PC-3 (cell line): ENCODE measurements around the gene GPR33. TPM values are rescaled to one million over a fixed set of nuclear protein-coding genes. Genes with fewer than 3 reads are reported as not detected.

Experiments used
- ATAC-seq: fragments of 200-7000 bp; cut with Tn5 transposase; 2 replicates; pipeline ENCODE4 v1.9.1; 2020; ENCODE audit warnings: mild to moderate bottlenecking, moderate library complexity
- BruUV-seq: library from RNA; stranded (reverse); fragments of 400-500 nt; replicated peaks from 2 replicates; lab custom pipeline; 2021; lab: Mats Ljungman, UMichigan
- CTCF ChIA-PET: fragments of 300-600 bp; sonication (Branson Sonifier 250); formaldehyde crosslinking; loops from one replicate; lab custom pipeline; 2022; ENCODE audit warnings: antibody characterized with exemption; lab: Charles Lee
- POLR2A ChIA-PET: fragments of 300-600 bp; sonication (Branson Sonifier 250); formaldehyde crosslinking; loops from one replicate; lab custom pipeline; 2022; ENCODE audit warnings: antibody characterized with exemption; ENCODE audit not compliant: unreplicated experiment; lab: Charles Lee
- DNase-seq: peaks from one replicate; pipeline ENCODE4 v3.0.0-alpha.2; 2015
- H2AFZ ChIP-seq: fragments of 300-600 bp; sonication (generic); 2 replicates; pipeline ENCODE4 v1.6.0; 2016; ENCODE audit warnings: antibody characterized with exemption, low read length
- H3F3A ChIP-seq: fragments of 300-600 bp; sonication (generic); one replicate; pipeline ENCODE4 v1.6.0; 2017; ENCODE audit warnings: antibody characterized with exemption, low read length, control low read depth, mild to moderate bottlenecking; ENCODE audit not compliant: unreplicated experiment
- H3K27ac ChIP-seq: fragments of 300-600 bp; sonication (generic); 2 replicates; pipeline ENCODE4 v1.5.1; 2016; ENCODE audit warnings: mild to moderate bottlenecking, low read length
- H3K27me3 ChIP-seq: fragments of 300-600 bp; sonication (generic); 2 replicates; pipeline ENCODE4 v1.6.1; 2016; ENCODE audit warnings: low read length, mixed read lengths
- H3K36me3 ChIP-seq: fragments of 300-600 bp; sonication (generic); 2 replicates; pipeline ENCODE4 v1.6.1; 2016; ENCODE audit warnings: low read depth, mixed run types, low read length, mixed read lengths
- H3K4me1 ChIP-seq: fragments of 300-600 bp; sonication (generic); 2 replicates; pipeline ENCODE4 v1.5.1; 2016; ENCODE audit warnings: low read length; ENCODE audit not compliant: insufficient read depth
- H3K4me2 ChIP-seq: fragments of 300-600 bp; sonication (generic); 2 replicates; pipeline ENCODE4 v1.6.0; 2016; ENCODE audit warnings: low read length
- H3K4me3 ChIP-seq: fragments of 300-600 bp; sonication (generic); 2 replicates; pipeline ENCODE4 v1.5.1; 2016; ENCODE audit warnings: mild to moderate bottlenecking, low read length, mixed read lengths
- H3K79me2 ChIP-seq: fragments of 300-600 bp; sonication (generic); 2 replicates; pipeline ENCODE4 v1.6.1; 2017; ENCODE audit warnings: low read length, mixed read lengths
- H3K9ac ChIP-seq: fragments of 300-600 bp; sonication (generic); 2 replicates; pipeline ENCODE4 v1.6.0; 2016; ENCODE audit warnings: mild to moderate bottlenecking, low read length
- H3K9me2 ChIP-seq: fragments of 300-600 bp; sonication (generic); replicated peaks from 2 replicates; pipeline ENCODE4 v1.6.1; 2016; ENCODE audit warnings: mixed run types, low read length, mixed read lengths
- H3K9me3 ChIP-seq: fragments of 300-600 bp; sonication (generic); 2 replicates; pipeline ENCODE4 v1.6.1; 2016; ENCODE audit warnings: low read length, mixed read lengths
- H4K20me1 ChIP-seq: fragments of 300-600 bp; sonication (generic); 2 replicates; pipeline ENCODE4 v1.6.1; 2016; ENCODE audit warnings: low read length, mixed read lengths
- EZH2 ChIP-seq: fragments of 300-600 bp; sonication (generic); IDR thresholded peaks from one replicate; pipeline ENCODE4 v1.6.1; 2017; ENCODE audit warnings: antibody characterized with exemption, mild to moderate bottlenecking, low read length; ENCODE audit not compliant: unreplicated experiment
- EZH2phosphoT487 ChIP-seq: fragments of 300-600 bp; sonication (generic); IDR thresholded peaks from 2 replicates; pipeline ENCODE4 v1.6.1; 2018; ENCODE audit warnings: mild to moderate bottlenecking, antibody characterized with exemption, low read length, borderline replicate concordance
- intact Hi-C: fragments of 100-400 bp; cut with micrococcal nuclease; formaldehyde crosslinking; loops from 2 replicates; pipeline ENCODE4 v1.9.0; 2023
- total RNA-seq: library from RNA; depleted of rRNA; stranded (reverse); fragments of >200 nt; gene quantifications from 2 replicates; pipeline ENCODE4 v1.2.3, GENCODE V29; 2014
- TF ChIP-seq, protein P1 (sequence below): fragments of 300-600 bp; sonication (generic); conservative IDR thresholded peaks from 2 replicates; pipeline ENCODE4 v1.5.1; 2017; ENCODE audit warnings: antibody characterized with exemption, low read depth, mild to moderate bottlenecking, low read length

GPR33 gene
- total RNA-seq, 1 experiment from 2014 or later: not detected

DNA sequence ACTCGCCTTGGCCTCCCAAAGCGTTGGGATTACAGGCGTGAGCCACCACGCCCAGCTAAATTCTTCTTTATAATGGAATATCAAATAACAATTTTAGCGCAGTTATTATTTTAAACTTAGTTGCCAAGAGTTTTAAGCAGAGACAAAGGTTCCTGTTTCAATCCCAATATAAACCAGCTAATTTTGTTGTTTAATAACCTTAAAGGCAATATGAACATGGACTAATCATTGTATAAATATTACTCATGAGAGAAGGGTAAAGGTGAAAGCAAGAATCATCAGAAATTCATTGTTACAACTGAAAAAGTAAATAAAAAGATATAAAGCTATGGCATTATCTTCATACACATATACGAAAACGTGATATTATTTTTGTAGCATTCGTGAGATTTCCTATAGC lies 38.7 kb downstream of the GPR33 start:
- Histone ChIP-seq H3K4me1 (peaks cover 22% of the 10 kb centered on the region), H3K4me3 (peak overlapping the region; percentile 11; the same call in 1 of the 2 replicates), H3K9ac (peak overlapping the region; percentile 18; the same call in 1 of the 2 replicates), H3K27me3 (no peaks in the 10 kb centered on the region), H3K79me2 (peaks cover 4% of the 10 kb centered on the region; the same call in 1 of the 2 replicates), H3K36me3 (peaks cover 8% of the 10 kb centered on the region; the same call in 1 of the 2 replicates), H4K20me1 (0 out of 2 replicates have a peak, but pooled peaks cover 3% of the 10 kb centered on the region), H3K9me2 (no peaks in the 10 kb centered on the region), H3K9me3 (no peaks in the 10 kb centered on the region), H3K4me2 (peak overlapping the region; percentile 61), H3K27ac (peak overlapping the region; percentile 67), H2AFZ (no peak overlapping the region), H3F3A (peaks cover 5% of the 10 kb centered on the region)
- CTCF ChIA-PET: interaction anchor here (0.7 to 2.3 kb wide), 6 partner anchors 29 to 241 kb away, joined by 3 to 29 read pairs (median 4); partner anchors contain the start of genes HEATR5A and HECTD1
- peak; percentile 85 for ATAC-seq
- no TSS peak for BruUV-seq
- peak; percentile 71 for DNase-seq
- POLR2A ChIA-PET: interaction anchor here (0.6 to 1.8 kb wide), 6 partner anchors 8 to 698 kb away, joined by 3 to 29 read pairs (median 4); partner anchors contain the start of genes DTD2 and HEATR5A
- intact Hi-C loops: loop anchor here (1.0 kb wide), 1 partner anchor 30 kb away; no protein-coding TSS in a partner anchor
- TF ChIP-seq EZH2 (no peak), EZH2phosphoT487 (no peak)
- TF ChIP-seq, protein P1, sequence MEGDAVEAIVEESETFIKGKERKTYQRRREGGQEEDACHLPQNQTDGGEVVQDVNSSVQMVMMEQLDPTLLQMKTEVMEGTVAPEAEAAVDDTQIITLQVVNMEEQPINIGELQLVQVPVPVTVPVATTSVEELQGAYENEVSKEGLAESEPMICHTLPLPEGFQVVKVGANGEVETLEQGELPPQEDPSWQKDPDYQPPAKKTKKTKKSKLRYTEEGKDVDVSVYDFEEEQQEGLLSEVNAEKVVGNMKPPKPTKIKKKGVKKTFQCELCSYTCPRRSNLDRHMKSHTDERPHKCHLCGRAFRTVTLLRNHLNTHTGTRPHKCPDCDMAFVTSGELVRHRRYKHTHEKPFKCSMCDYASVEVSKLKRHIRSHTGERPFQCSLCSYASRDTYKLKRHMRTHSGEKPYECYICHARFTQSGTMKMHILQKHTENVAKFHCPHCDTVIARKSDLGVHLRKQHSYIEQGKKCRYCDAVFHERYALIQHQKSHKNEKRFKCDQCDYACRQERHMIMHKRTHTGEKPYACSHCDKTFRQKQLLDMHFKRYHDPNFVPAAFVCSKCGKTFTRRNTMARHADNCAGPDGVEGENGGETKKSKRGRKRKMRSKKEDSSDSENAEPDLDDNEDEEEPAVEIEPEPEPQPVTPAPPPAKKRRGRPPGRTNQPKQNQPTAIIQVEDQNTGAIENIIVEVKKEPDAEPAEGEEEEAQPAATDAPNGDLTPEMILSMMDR: no peak

DNA sequence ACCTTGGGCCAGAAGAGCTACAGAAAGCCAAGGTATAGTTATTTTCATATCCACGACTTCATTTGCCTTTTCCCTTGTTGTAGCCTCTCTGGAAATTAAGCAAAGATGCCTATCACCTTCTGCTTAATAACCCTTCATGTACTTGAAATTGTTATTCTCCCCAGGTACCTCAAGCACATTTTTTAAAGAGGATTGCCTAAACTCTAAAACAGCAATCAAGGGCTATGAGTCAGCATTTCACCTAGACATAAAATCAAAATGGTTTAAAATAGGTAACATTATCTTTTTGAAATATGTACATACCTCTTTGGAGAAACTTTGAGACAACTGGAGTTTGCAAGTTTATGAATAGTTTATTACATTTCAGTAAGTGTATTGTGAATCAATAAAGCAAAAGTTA lies 42.1 kb downstream of the GPR33 start:
- H3K79me2 ChIP-seq: no peaks in the 10 kb centered on the region
- H3K27ac ChIP-seq: no peak overlapping the region
- no peaks in the 10 kb centered on the region for H3K9me2 ChIP-seq
- H3K27me3 ChIP-seq: no peaks in the 10 kb centered on the region
- no peaks in the 10 kb centered on the region for H3K36me3 ChIP-seq
- no peak overlapping the region for H2AFZ ChIP-seq
- 0 out of 2 replicates have a peak, but pooled peaks cover 3% of the 10 kb centered on the region for H4K20me1 ChIP-seq
- no peak for TF ChIP-seq EZH2phosphoT487
- TF ChIP-seq EZH2: no peak
- TF ChIP-seq, protein P1: no peak
- intact Hi-C loops: no loop called here
- no peak overlapping the region for H3K4me2 ChIP-seq
- ChIA-PET POLR2A (interaction anchor here (0.6 kb wide), 1 partner anchor 25 kb away, joined by 4 read pairs; no protein-coding TSS in a partner anchor), CTCF (interaction anchor here (0.6 kb wide), 1 partner anchor 1143 kb away, joined by 5 read pairs; no protein-coding TSS in a partner anchor)
- no peak overlapping the region for H3K4me3 ChIP-seq
- no TSS peak for BruUV-seq
- peaks cover 31% of the 10 kb centered on the region for H3K4me1 ChIP-seq
- no peak for DNase-seq
- peaks cover 5% of the 10 kb centered on the region for H3F3A ChIP-seq
- H3K9me3 ChIP-seq: no peaks in the 10 kb centered on the region
- ATAC-seq: no peak
- H3K9ac ChIP-seq: no peak overlapping the region

DNA sequence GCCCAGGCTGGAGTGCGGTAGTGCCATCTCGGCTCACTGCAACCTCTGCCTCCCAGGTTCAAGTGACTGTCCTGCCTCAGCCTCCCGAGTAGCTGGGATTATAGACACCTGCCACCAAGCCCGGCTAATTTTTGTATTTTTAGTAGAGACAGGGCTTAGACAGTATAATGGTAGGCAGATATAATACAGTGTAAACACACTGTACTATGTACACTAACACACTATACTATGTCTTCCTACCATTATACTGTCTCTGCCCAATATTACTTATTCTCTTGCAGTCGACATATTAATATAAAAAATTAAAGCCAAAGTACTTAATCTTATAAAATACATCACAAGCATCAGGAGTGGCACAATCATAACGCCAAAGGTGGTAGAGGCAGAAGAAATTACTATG lies 45.6 kb downstream of the GPR33 start:
- CTCF ChIA-PET: interaction anchor here (1.0 kb wide), 1 partner anchor 22 kb away, joined by 4 read pairs; the partner anchor contains the start of gene HEATR5A
- POLR2A ChIA-PET: interaction anchor here (0.7 to 1.1 kb wide), 2 partner anchors 22 to 517 kb away, joined by 8 to 16 read pairs; partner anchors contain the start of gene HEATR5A

More for the DNA sequence above, 45.6 kb downstream of the GPR33 start:
- Histone ChIP-seq H4K20me1 (no peaks in the 10 kb centered on the region), H3K36me3 (no peaks in the 10 kb centered on the region), H3K27ac (no peak overlapping the region), H3K4me2 (no peak overlapping the region), H3K4me1 (peaks cover 11% of the 10 kb centered on the region; the same call in 1 of the 2 replicates), H3K27me3 (no peaks in the 10 kb centered on the region), H3K4me3 (no peak overlapping the region), H3K9ac (no peak overlapping the region), H3F3A (no peaks in the 10 kb centered on the region), H3K9me3 (no peaks in the 10 kb centered on the region), H3K9me2 (no peaks in the 10 kb centered on the region), H3K79me2 (no peaks in the 10 kb centered on the region), H2AFZ (no peak overlapping the region)
- peak; percentile 33; the same call in 1 of the 2 replicates for ATAC-seq
- no peak for DNase-seq
- intact Hi-C loops: no loop called here
- no peak for TF ChIP-seq EZH2phosphoT487
- no peak for TF ChIP-seq EZH2
- TF ChIP-seq, protein P1: no peak
- BruUV-seq: no TSS peak
